IMR-90 (cell line): ENCODE measurements around the gene HMGA1. TPM values are rescaled to one million over a fixed set of nuclear protein-coding genes. Genes with fewer than 3 reads are reported as not detected.
A peak's percentile ranks its signal among the peaks of the same experiment; 100 is the strongest.

Experiments
- ATAC-seq: fragments of 200-7000 bp; cut with Tn5 transposase; 2 replicates; pipeline ENCODE4 v1.9.1; 2020; ENCODE audit warnings: low read depth, mild to moderate bottlenecking, moderate library complexity
- BruUV-seq: library from RNA; stranded (reverse); fragments of 400-500 nt; replicated peaks from 2 replicates; lab custom pipeline; 2021; lab: Mats Ljungman, UMichigan
- CTCF ChIA-PET: fragments of 300-600 bp; formaldehyde crosslinking; extraction: SDS; loops from one replicate; lab custom pipeline; 2021; ENCODE audit warnings: antibody characterized with exemption; lab: Yijun Ruan, JAX
- POLR2A ChIA-PET: fragments of 300-600 bp; sonication (Branson Sonifier 250); formaldehyde crosslinking; loops from one replicate; lab custom pipeline; 2022; ENCODE audit warnings: antibody characterized with exemption; ENCODE audit not compliant: unreplicated experiment; lab: Charles Lee
- DNase-seq: peaks from one replicate; pipeline ENCODE4 v3.0.0; 2013
- H2AFZ ChIP-seq: replicated peaks from 2 replicates; pipeline ENCODE3; 2013; ENCODE audit warnings: low read length, mild to moderate bottlenecking; ENCODE audit not compliant: poor library complexity
- H2AK5ac ChIP-seq: 2 replicates; pipeline ENCODE4 v1.6.1; 2013; ENCODE audit warnings: low read depth, low read length, inconsistent platforms
- H2AK9ac ChIP-seq: replicated peaks from 2 replicates; pipeline ENCODE3; 2013; ENCODE audit warnings: mild to moderate bottlenecking, low read depth, low read length, moderate library complexity; ENCODE audit not compliant: poor library complexity
- H2BK120ac ChIP-seq: 2 replicates; pipeline ENCODE4 v1.6.1; 2013; ENCODE audit warnings: low read depth, low read length, inconsistent platforms
- H2BK15ac ChIP-seq: 3 replicates; pipeline ENCODE4 v1.6.1; 2013; ENCODE audit warnings: low read depth, low read length, inconsistent platforms
- H2BK20ac ChIP-seq: 2 replicates; pipeline ENCODE4 v1.6.1; 2013; ENCODE audit warnings: low read depth, mild to moderate bottlenecking, inconsistent platforms, low read length, moderate library complexity
- H2BK5ac ChIP-seq: 2 replicates; pipeline ENCODE4 v1.6.1; 2013; ENCODE audit warnings: mild to moderate bottlenecking, low read depth, low read length, inconsistent platforms; ENCODE audit not compliant: poor library complexity, severe bottlenecking
- H3K14ac ChIP-seq: replicated peaks from 2 replicates; pipeline ENCODE4 v1.6.1; 2013; ENCODE audit warnings: low read depth, low read length, inconsistent platforms
- H3K18ac ChIP-seq: 2 replicates; pipeline ENCODE4 v1.6.1; 2013; ENCODE audit warnings: low read depth, low read length, control low read depth
- H3K23ac ChIP-seq: 2 replicates; pipeline ENCODE4 v1.6.1; 2013; ENCODE audit warnings: low read depth, low read length, inconsistent platforms
- H3K27ac ChIP-seq: 2 replicates; pipeline ENCODE4 v1.5.1; 2013; ENCODE audit warnings: mild to moderate bottlenecking, control low read depth, low read length; ENCODE audit not compliant: insufficient read depth
- H3K27me3 ChIP-seq: 2 replicates; pipeline ENCODE4 v1.6.1; 2013; ENCODE audit warnings: low read length; ENCODE audit not compliant: control insufficient read depth, insufficient read depth
- H3K36me3 ChIP-seq: 2 replicates; pipeline ENCODE4 v1.6.1; 2013; ENCODE audit warnings: low read length, mixed read lengths; ENCODE audit not compliant: control insufficient read depth, insufficient read depth
- H3K4ac ChIP-seq: 2 replicates; pipeline ENCODE4 v1.6.1; 2013; ENCODE audit warnings: low read depth, low read length, inconsistent platforms
- H3K4me1 ChIP-seq: 2 replicates; pipeline ENCODE4 v1.6.1; 2013; ENCODE audit warnings: low read length, mixed read lengths; ENCODE audit not compliant: control insufficient read depth, insufficient read depth
- H3K4me2 ChIP-seq: 2 replicates; pipeline ENCODE4 v1.6.1; 2013; ENCODE audit warnings: low read depth, mild to moderate bottlenecking, control low read depth, low read length, moderate library complexity
- H3K4me3 ChIP-seq: 2 replicates; pipeline ENCODE4 v1.5.1; 2013; ENCODE audit warnings: low read depth, mild to moderate bottlenecking, control low read depth, low read length, moderate library complexity; ENCODE audit not compliant: insufficient read depth
- H3K56ac ChIP-seq: 2 replicates; pipeline ENCODE4 v1.6.1; 2013; ENCODE audit warnings: low read length, inconsistent platforms; ENCODE audit not compliant: insufficient read depth; ENCODE audit errors: extremely low read depth
- H3K79me1 ChIP-seq, 2 experiments: 2 replicates each; pipeline ENCODE4 v1.6.1; 2013; ENCODE audit warnings: low read length in 2 of 2, inconsistent platforms in 1 of 2, low read depth in 1 of 2
- H3K9ac ChIP-seq: 2 replicates; pipeline ENCODE4 v1.6.1; 2013; ENCODE audit warnings: low read depth, low read length, control low read depth
- H3K9me1 ChIP-seq: 2 replicates; pipeline ENCODE4 v1.6.1; 2013; ENCODE audit warnings: low read length, inconsistent platforms; ENCODE audit not compliant: insufficient read depth
- H3K9me3 ChIP-seq: 2 replicates; pipeline ENCODE4 v1.6.1; 2013; ENCODE audit warnings: low read length; ENCODE audit not compliant: control insufficient read depth, insufficient read depth
- H4K20me1 ChIP-seq: 2 replicates; pipeline ENCODE4 v1.6.1; 2013; ENCODE audit warnings: low read length, inconsistent platforms; ENCODE audit not compliant: insufficient read depth
- H4K5ac ChIP-seq: 2 replicates; pipeline ENCODE4 v1.6.1; 2013; ENCODE audit warnings: mild to moderate bottlenecking, low read depth, low read length, control low read depth
- H4K8ac ChIP-seq, 2 experiments: 2 replicates each; pipeline ENCODE4 v1.6.1; 2013; ENCODE audit warnings: low read depth in 2 of 2, low read length in 2 of 2, control low read depth in 1 of 2, inconsistent platforms in 1 of 2
- H4K91ac ChIP-seq: 2 replicates; pipeline ENCODE4 v1.6.1; 2013; ENCODE audit warnings: low read depth, low read length, inconsistent platforms; ENCODE audit not compliant: insufficient read depth
- BHLHE40 ChIP-seq: fragments of 150-350 bp; IDR thresholded peaks from 2 replicates; pipeline ENCODE4 v1.6.1; 2016; ENCODE audit warnings: mild to moderate bottlenecking, low read depth, low read length
- CEBPB ChIP-seq: IDR thresholded peaks from 2 replicates; pipeline ENCODE4 v1.6.1; 2012; ENCODE audit warnings: low read depth, low read length, improper control_type of control experiment
- CHD1 ChIP-seq: IDR thresholded peaks from 2 replicates; pipeline ENCODE4 v1.6.1; 2012; ENCODE audit warnings: low read depth, low read length, improper control_type of control experiment
- CTCF ChIP-seq: conservative IDR thresholded peaks from 2 replicates; pipeline ENCODE4 v1.5.1; 2012; ENCODE audit warnings: mild to moderate bottlenecking, low read depth, low read length, improper control_type of control experiment
- ELK1 ChIP-seq: fragments of 150-350 bp; IDR thresholded peaks from 2 replicates; pipeline ENCODE4 v1.6.1; 2016; ENCODE audit warnings: low read depth, mild to moderate bottlenecking, low read length, moderate library complexity, borderline replicate concordance
- FOS ChIP-seq: fragments of 150-350 bp; IDR thresholded peaks from 2 replicates; pipeline ENCODE4 v1.6.1; 2016; ENCODE audit warnings: low read depth, low read length
- MAFK ChIP-seq: IDR thresholded peaks from 2 replicates; pipeline ENCODE4 v1.6.1; 2012; ENCODE audit warnings: low read depth, low read length, improper control_type of control experiment
- MXI1 ChIP-seq: IDR thresholded peaks from 2 replicates; pipeline ENCODE4 v1.6.1; 2012; ENCODE audit warnings: low read depth, mild to moderate bottlenecking, low read length, moderate library complexity, borderline replicate concordance
- NFE2L2 ChIP-seq: fragments of 150-350 bp; IDR thresholded peaks from 2 replicates; pipeline ENCODE4 v1.6.1; 2016; ENCODE audit warnings: low read depth, mild to moderate bottlenecking, low read length
- POLR2A ChIP-seq: IDR thresholded peaks from 2 replicates; pipeline ENCODE4 v1.6.1; 2012; ENCODE audit warnings: mild to moderate bottlenecking, low read depth, low read length
- RFX5 ChIP-seq: IDR thresholded peaks from 2 replicates; pipeline ENCODE4 v1.8.0; 2012; ENCODE audit warnings: low read depth, mild to moderate bottlenecking, low read length, moderate library complexity
- SMC3 ChIP-seq: fragments of 150-350 bp; IDR thresholded peaks from 2 replicates; pipeline ENCODE4 v1.6.1; 2016; ENCODE audit warnings: low read depth, mild to moderate bottlenecking, antibody characterized with exemption, low read length, moderate library complexity
- USF2 ChIP-seq: fragments of 150-350 bp; IDR thresholded peaks from 2 replicates; pipeline ENCODE4 v1.6.1; 2017; ENCODE audit warnings: mild to moderate bottlenecking, antibody characterized with exemption, low read length, low read depth
- WGBS, 2 experiments: methylation state at CpG; one replicate each; pipeline versions ENCODE4 v1.1.5 to v1.1.7; 2013; ENCODE audit warnings: missing lambda C conversion rate in 2 of 2; ENCODE audit not compliant: insufficient read length in 1 of 2; ENCODE audit errors: extremely low coverage in 2 of 2; 5-methylcytosine and 5-hydroxymethylcytosine counted together
- dilution Hi-C: fragments of 300-500 bp; cut with HindIII; formaldehyde crosslinking; loops from one replicate; pipeline ENCODE4 v1.14.3; 2018; ENCODE audit warnings: low sequenced_read_pairs; ENCODE audit not compliant: unreplicated experiment
- in situ Hi-C: fragments of 300-500 bp; cut with MboI; formaldehyde crosslinking; loops from 3 replicates; pipeline ENCODE4 v1.14.3; 2019; ENCODE audit warnings: low sequenced_read_pairs, inconsistent platforms, mixed read lengths
- intact Hi-C: fragments of 100-400 bp; cut with micrococcal nuclease; formaldehyde crosslinking; loops from 2 replicates; pipeline ENCODE4 v1.10.0; 2022
- polyA plus RNA-seq, 3 experiments: library from polyadenylated mRNA; depleted of rRNA; stranded (reverse); fragments of >200 nt; gene quantifications; 2 replicates each; pipeline ENCODE4 v1.2.3, GENCODE V29; 2012; ENCODE audit warnings: low replicate concordance in 1 of 3
- total RNA-seq: library from RNA; depleted of rRNA; stranded (reverse); fragments of >200 nt; gene quantifications from 2 replicates; pipeline ENCODE4 v1.2.3, GENCODE V29; 2012

The HMGA1 gene
- total and polyA plus RNA-seq, 2 of the 4 experiments (the other 2 are of a cell fraction) = 101 to 589 TPM

- dilution Hi-C loops = no loop called here
- Histone ChIP-seq H4K91ac (no peak overlapping the region), H4K8ac (peak overlapping the region in 1 of 2 experiments; percentile 97; a peak in 3 of 4 replicates), H2BK120ac (peak overlapping the region; percentile 92; the same call in 1 of the 2 replicates), H3K56ac (no peak overlapping the region), H3K9ac (no peak overlapping the region), H2AK9ac (peak overlapping the region; percentile 85), H2AK5ac (peak overlapping the region; percentile 99), H3K18ac (no peak overlapping the region), H4K5ac (no peak overlapping the region), H3K4me2 (no peak overlapping the region), H3K4ac (peak overlapping the region; percentile 82), H2BK20ac (no peak overlapping the region; the same call in 1 of the 2 replicates), H4K20me1 (peaks cover 34% of the 10 kb centered on the region), H3K27me3 (no peaks in the 10 kb centered on the region), H3K27ac (no peak overlapping the region), H2BK5ac (peak overlapping the region; percentile 99), H2BK15ac (peak overlapping the region; percentile 83; the same call in 1 of the 3 replicates), H3K36me3 (peaks cover 24% of the 10 kb centered on the region), H3K23ac (peak overlapping the region; percentile 94), H3K79me1 (peaks cover 14 to 54% of the 10 kb centered on the region in 2 experiments), H2AFZ (no peak overlapping the region), H3K9me1 (peaks cover 25% of the 10 kb centered on the region), H3K4me3 (no peak overlapping the region), H3K9me3 (no peaks in the 10 kb centered on the region), H3K4me1 (peaks cover 32% of the 10 kb centered on the region), H3K14ac (0 out of 2 replicates have a peak overlapping the region, but pooled peaks have one; percentile 92)
- in situ Hi-C loops = loop anchor here (10.0 kb wide), 1 partner anchor 363 kb away; no protein-coding TSS in a partner anchor
- ChIA-PET POLR2A (interaction anchor here (1.1 kb wide), 1 partner anchor 18 kb away, joined by 4 read pairs; no protein-coding TSS in a partner anchor), CTCF (interaction anchor here (0.6 to 1.0 kb wide), 2 partner anchors 45 to 134 kb away, joined by 3 read pairs; no protein-coding TSS in a partner anchor)
- 90% methylated on average over 3 of the region's 13 CpGs; no CpG with 5 or more reads in 1 of the 2 experiments for WGBS, 2 experiments
- TF ChIP-seq RFX5 (no peak), MXI1 (no peak), CEBPB (no peak), MAFK (no peak), USF2 (no peak), NFE2L2 (no peak), CTCF (no peak), CHD1 (no peak), SMC3 (no peak), POLR2A (no peak), BHLHE40 (no peak), FOS (no peak), ELK1 (no peak)
- no TSS peak for BruUV-seq
- DNase-seq (no peak), ATAC-seq (no peak)
- intact Hi-C loops = no loop called here
These were observed 4.9 kb downstream of the HMGA1 start for GRCh38 chr6:34241351-34242215.
